Keratinocyte (primary cell): ENCODE measurements around the gene LZTR1. TPM values are rescaled to one million over a fixed set of nuclear protein-coding genes. Genes with fewer than 3 reads are reported as not detected.

ENCODE experiments used
- DNase-seq: peaks from one replicate; pipeline ENCODE4 v3.0.0-alpha.2; 2011; ENCODE audit warnings: low read depth, missing footprints, low spot score
- FAIRE-seq: peaks from 2 replicates; lab custom pipeline; 2011; peaks lifted over from hg19 to GRCh38; lab: Jason Lieb, UNC
- H2AFZ ChIP-seq: 2 replicates; pipeline ENCODE4 v1.6.0; 2012; ENCODE audit warnings: low read length, control low read depth, inconsistent platforms; ENCODE audit not compliant: control insufficient read depth
- H3K27ac ChIP-seq: 2 replicates; pipeline ENCODE4 v1.5.1; 2011; ENCODE audit warnings: low read length; ENCODE audit not compliant: control insufficient read depth, insufficient read depth
- H3K27me3 ChIP-seq: 3 replicates; pipeline ENCODE4 v1.6.0; 2011; ENCODE audit warnings: low read length; ENCODE audit not compliant: control insufficient read depth, insufficient read depth; ENCODE audit errors: extremely low read depth
- H3K36me3 ChIP-seq, 2 experiments: 2 replicates in 1 of 2; 3 replicates in 1 of 2; pipeline ENCODE4 v1.5.1; 2011; ENCODE audit warnings: low read length in 2 of 2, mild to moderate bottlenecking in 1 of 2; ENCODE audit not compliant: control insufficient read depth in 2 of 2, insufficient read depth in 2 of 2; ENCODE audit errors: extremely low read depth in 1 of 2
- H3K4me1 ChIP-seq: 3 replicates; pipeline ENCODE4 v1.5.1; 2011; ENCODE audit warnings: low read length; ENCODE audit not compliant: control insufficient read depth, insufficient read depth; ENCODE audit errors: extremely low read depth
- H3K4me2 ChIP-seq: 3 replicates; pipeline ENCODE4 v1.6.0; 2011; ENCODE audit warnings: low read depth, low read length; ENCODE audit not compliant: control insufficient read depth, insufficient read depth; ENCODE audit errors: extremely low read depth
- H3K4me3 ChIP-seq, 3 experiments: fragments of 200-600 bp in 1 of 3; sonication (generic) in 1 of 3; 2 replicates in 2 of 3; 3 replicates in 1 of 3; pipeline ENCODE4 v1.5.1; 2011 to 2016; ENCODE audit warnings: low read length in 3 of 3, mild to moderate bottlenecking in 3 of 3, control low read depth in 2 of 3, inconsistent platforms in 1 of 3, low read depth in 1 of 3, mixed read lengths in 1 of 3, mixed run types in 1 of 3, moderate library complexity in 1 of 3; ENCODE audit not compliant: control insufficient read depth in 2 of 3, insufficient read depth in 2 of 3; ENCODE audit errors: extremely low read depth in 1 of 3
- H3K79me2 ChIP-seq: 2 replicates; pipeline ENCODE4 v1.6.0; 2012; ENCODE audit warnings: low read length; ENCODE audit not compliant: control insufficient read depth, insufficient read depth
- H3K9ac ChIP-seq: 3 replicates; pipeline ENCODE4 v1.6.0; 2011; ENCODE audit warnings: low read length; ENCODE audit not compliant: control insufficient read depth, insufficient read depth; ENCODE audit errors: extremely low read depth
- H3K9me1 ChIP-seq: 3 replicates; pipeline ENCODE4 v1.6.0; 2011; ENCODE audit warnings: low read length; ENCODE audit not compliant: control insufficient read depth, insufficient read depth; ENCODE audit errors: extremely low read depth
- H3K9me3 ChIP-seq: 2 replicates; pipeline ENCODE4 v1.5.1; 2012; ENCODE audit warnings: low read depth, low read length; ENCODE audit not compliant: control insufficient read depth
- H4K20me1 ChIP-seq: 3 replicates; pipeline ENCODE4 v1.6.0; 2011; ENCODE audit warnings: low read length; ENCODE audit not compliant: control insufficient read depth, insufficient read depth; ENCODE audit errors: extremely low read depth
- CTCF ChIP-seq, 3 experiments: IDR thresholded peaks in 1 of 3; conservative IDR thresholded peaks in 1 of 3; optimal IDR thresholded peaks in 1 of 3; 2 replicates in 2 of 3; 3 replicates in 1 of 3; pipeline versions ENCODE3 to v1.5.1; 2011; ENCODE audit warnings: low read length in 3 of 3, mild to moderate bottlenecking in 3 of 3, moderate library complexity in 2 of 3, control low read depth in 1 of 3, inconsistent platforms in 1 of 3; ENCODE audit not compliant: insufficient read depth in 2 of 3; ENCODE audit errors: extremely low read depth in 1 of 3
- EZH2 ChIP-seq: IDR thresholded peaks from one replicate; pipeline ENCODE4 v1.6.1; 2012; ENCODE audit warnings: inconsistent platforms, mild to moderate bottlenecking, low read length, moderate library complexity
- dilution Hi-C: fragments of 300-500 bp; cut with MboI; formaldehyde crosslinking; loops from one replicate; pipeline ENCODE4 v1.7.0; 2020; ENCODE audit warnings: low sequenced_read_pairs; ENCODE audit not compliant: extremely low pct_ligation_motif_present
- polyA plus RNA-seq, 5 experiments: library from polyadenylated mRNA; depleted of rRNA in 3 of 5; stranded (reverse) in 3 of 5; stranded (forward) in 1 of 5; unstranded in 1 of 5; fragments of >200 nt; gene quantifications; 1 replicate in 1 of 5; 2 replicates in 3 of 5; 3 replicates in 1 of 5; pipeline versions ENCODE4 v1.2.1 to v1.2.3, GENCODE V29; 2011 to 2012; ENCODE audit warnings: missing spikeins in 2 of 5, low read depth in 1 of 5, low replicate concordance in 1 of 5

LZTR1 gene
- polyA plus RNA-seq, 1 donor (not counting 4 experiments of a cell fraction or from before 2014, with no cell fraction given): 37.0 TPM

GRCh38 chr22:20994128-20994901 is 12.2 kb downstream of the LZTR1 start:
- Histone ChIP-seq H3K4me1 (no peaks in the 10 kb centered on the region), H3K79me2 (no peaks in the 10 kb centered on the region), H3K36me3 (peaks cover 18 to 49% of the 10 kb centered on the region in 2 experiments), H4K20me1 (no peaks in the 10 kb centered on the region), H2AFZ (no peak overlapping the region), H3K27me3 (no peaks in the 10 kb centered on the region), H3K9me3 (no peaks in the 10 kb centered on the region), H3K27ac (no peak overlapping the region), H3K9me1 (no peaks in the 10 kb centered on the region), H3K9ac (no peak overlapping the region), H3K4me3 (no peak overlapping the region), H3K4me2 (no peak overlapping the region)
- dilution Hi-C loops: no loop called here
- no peak for FAIRE-seq
- TF ChIP-seq EZH2 (no peak), CTCF (optimal IDR thresholded peaks at IDR 0.05 in 1 of 3, IDR thresholded peaks at IDR 0.05 in 1 of 3, conservative IDR thresholded peaks at IDR 0.05 in 1 of 3; ENCODE audit: extremely low read depth in 1 of 3, insufficient read depth in 2 of 3, low read length in 3 of 3) (no peak)
- DNase-seq: no peak

GRCh38 chr22:20994902-20995241 is 12.8 kb downstream of the LZTR1 start:
- H3K27me3 ChIP-seq: no peaks in the 10 kb centered on the region
- no peak for FAIRE-seq
- no peak overlapping the region for H2AFZ ChIP-seq
- no peak overlapping the region for H3K4me3 ChIP-seq
- dilution Hi-C loops: no loop called here
- no peaks in the 10 kb centered on the region for H3K9me1 ChIP-seq
- H3K9ac ChIP-seq: no peak overlapping the region
- H3K4me1 ChIP-seq: no peaks in the 10 kb centered on the region
- H3K9me3 ChIP-seq: no peaks in the 10 kb centered on the region
- no peak for TF ChIP-seq EZH2
- no peak for TF ChIP-seq CTCF (optimal IDR thresholded peaks at IDR 0.05 in 1 of 3, IDR thresholded peaks at IDR 0.05 in 1 of 3, conservative IDR thresholded peaks at IDR 0.05 in 1 of 3; ENCODE audit: extremely low read depth in 1 of 3, insufficient read depth in 2 of 3, low read length in 3 of 3)
- H3K27ac ChIP-seq: no peak overlapping the region
- H3K79me2 ChIP-seq: peaks cover 2% of the 10 kb centered on the region
- DNase-seq: no peak
- peaks cover 22 to 50% of the 10 kb centered on the region in 2 experiments for H3K36me3 ChIP-seq
- no peak overlapping the region for H3K4me2 ChIP-seq
- H4K20me1 ChIP-seq: no peaks in the 10 kb centered on the region
